H1 (cell line): ENCODE results near the gene TMEM38A. TPM values are rescaled to one million over a fixed set of nuclear protein-coding genes. Genes with fewer than 3 reads are reported as not detected.

ENCODE experiments used
- CTCF ChIA-PET: fragments of 300-600 bp; sonication (Branson Sonifier 250); formaldehyde crosslinking; loops from one replicate; lab custom pipeline; 2021; ENCODE audit not compliant: partially characterized antibody; lab: Charles Lee
- POLR2A ChIA-PET: fragments of 300-600 bp; sonication (Branson Sonifier 250); formaldehyde crosslinking; loops from one replicate; lab custom pipeline; 2021; ENCODE audit warnings: inconsistent platforms; ENCODE audit not compliant: partially characterized antibody; lab: Charles Lee
- DNase-seq, 2 experiments: peaks; one replicate each; pipeline versions ENCODE4 v3.0.0 to v3.0.0-alpha.2; 2010 to 2022; ENCODE audit warnings: low spot score in 2 of 2, low read depth in 1 of 2, mixed read lengths in 1 of 2
- FAIRE-seq: peaks from 2 replicates; lab custom pipeline; 2011; peaks lifted over from hg19 to GRCh38; lab: Jason Lieb, UNC
- H2AFZ ChIP-seq: 2 replicates; pipeline ENCODE4 v1.8.1; 2012; ENCODE audit warnings: low read length, inconsistent platforms
- H2AK5ac ChIP-seq: 2 replicates; pipeline ENCODE4 v1.6.1; 2013; ENCODE audit warnings: low read depth, low read length
- H2BK120ac ChIP-seq: replicated peaks from 2 replicates; pipeline ENCODE3; 2013; ENCODE audit warnings: low read depth, low read length, inconsistent platforms
- H2BK12ac ChIP-seq: 2 replicates; pipeline ENCODE4 v1.6.1; 2013; ENCODE audit warnings: low read depth, low read length
- H2BK15ac ChIP-seq: 2 replicates; pipeline ENCODE4 v1.6.1; 2013; ENCODE audit warnings: low read length
- H2BK20ac ChIP-seq: 2 replicates; pipeline ENCODE4 v1.6.1; 2013; ENCODE audit warnings: low read length
- H2BK5ac ChIP-seq: 2 replicates; pipeline ENCODE4 v1.6.1; 2013; ENCODE audit warnings: low read depth, low read length
- H3K14ac ChIP-seq: 2 replicates; pipeline ENCODE4 v1.6.1; 2013; ENCODE audit warnings: inconsistent platforms; ENCODE audit not compliant: insufficient read length
- H3K18ac ChIP-seq: 2 replicates; pipeline ENCODE4 v1.6.1; 2013; ENCODE audit warnings: low read length; ENCODE audit errors: extremely low read depth
- H3K23ac ChIP-seq: 2 replicates; pipeline ENCODE4 v1.6.1; 2013; ENCODE audit warnings: inconsistent platforms; ENCODE audit not compliant: insufficient read length
- H3K23me2 ChIP-seq: 2 replicates; pipeline ENCODE4 v1.6.1; 2013; ENCODE audit warnings: low read depth, low read length
- H3K27ac ChIP-seq: 2 replicates; pipeline ENCODE4 v1.6.1; 2011; ENCODE audit warnings: low read depth, low read length, inconsistent platforms
- H3K27me3 ChIP-seq, 4 experiments: replicated peaks in 1 of 4; 1 replicate in 1 of 4; 2 replicates in 3 of 4; pipeline versions ENCODE4 v1.6.1 to v1.8.1; 2011 to 2013; ENCODE audit warnings: low read length in 3 of 4, mild to moderate bottlenecking in 3 of 4, inconsistent platforms in 2 of 4, mixed read lengths in 2 of 4, moderate library complexity in 1 of 4; ENCODE audit not compliant: control insufficient read depth in 3 of 4, insufficient read depth in 3 of 4; ENCODE audit errors: extremely low read depth in 1 of 4
- H3K36me3 ChIP-seq, 4 experiments: 2 replicates each; pipeline versions ENCODE4 v1.6.1 to v1.8.1; 2011 to 2013; ENCODE audit warnings: mild to moderate bottlenecking in 4 of 4, low read length in 3 of 4, moderate library complexity in 2 of 4, control low read depth in 1 of 4, inconsistent platforms in 1 of 4; ENCODE audit not compliant: insufficient read depth in 4 of 4, control insufficient read depth in 2 of 4
- H3K4ac ChIP-seq: replicated peaks from 2 replicates; pipeline ENCODE3; 2013; ENCODE audit warnings: low read length, low read depth, mixed read lengths, inconsistent platforms; ENCODE audit not compliant: insufficient read length
- H3K4me1 ChIP-seq, 4 experiments: replicated peaks in 1 of 4; 1 replicate in 1 of 4; 2 replicates in 3 of 4; pipeline versions ENCODE4 v1.6.1 to v1.8.1; 2011 to 2013; ENCODE audit warnings: low read length in 3 of 4, inconsistent platforms in 2 of 4, mixed read lengths in 1 of 4; ENCODE audit not compliant: insufficient read depth in 4 of 4, control insufficient read depth in 3 of 4
- H3K4me2 ChIP-seq, 2 experiments: 2 replicates each; pipeline versions ENCODE4 v1.6.1 to v1.8.1; 2011 to 2013; ENCODE audit warnings: low read depth in 2 of 2, low read length in 2 of 2, control low read depth in 1 of 2, inconsistent platforms in 1 of 2, mild to moderate bottlenecking in 1 of 2; ENCODE audit not compliant: insufficient read depth in 1 of 2
- H3K4me3 ChIP-seq, 4 experiments: fragments of 200-600, 300-600 bp in 1 of 4; sonication (generic), shearing (Covaris generic), sonication (Bioruptor Twin) in 1 of 4; 2 replicates each; pipeline versions ENCODE4 v1.5.1 to v1.8.1; 2011 to 2016; ENCODE audit warnings: low read length in 4 of 4, low read depth in 3 of 4, control low read depth in 2 of 4, inconsistent platforms in 2 of 4, mild to moderate bottlenecking in 2 of 4, mixed read lengths in 1 of 4, moderate library complexity in 1 of 4; ENCODE audit not compliant: insufficient read depth in 2 of 4; ENCODE audit errors: extremely low read depth in 1 of 4
- H3K56ac ChIP-seq: replicated peaks from 2 replicates; pipeline ENCODE3; 2013; ENCODE audit warnings: low read depth, mild to moderate bottlenecking, mixed read lengths, low read length, inconsistent platforms; ENCODE audit not compliant: insufficient read length
- H3K79me1 ChIP-seq: 2 replicates; pipeline ENCODE4 v1.6.1; 2013; ENCODE audit warnings: low read depth, low read length, control low read depth
- H3K79me2 ChIP-seq, 2 experiments: 2 replicates each; pipeline versions ENCODE4 v1.6.1 to v1.8.1; 2012 to 2013; ENCODE audit warnings: low read length in 2 of 2, mild to moderate bottlenecking in 2 of 2, inconsistent platforms in 1 of 2; ENCODE audit not compliant: insufficient read depth in 2 of 2, control insufficient read depth in 1 of 2
- H3K9ac ChIP-seq, 4 experiments: replicated peaks in 1 of 4; 1 replicate in 1 of 4; 2 replicates in 3 of 4; pipeline versions ENCODE4 v1.6.1 to v1.8.1; 2011 to 2013; ENCODE audit warnings: low read depth in 3 of 4, low read length in 3 of 4, control low read depth in 2 of 4, mild to moderate bottlenecking in 2 of 4, moderate library complexity in 2 of 4, inconsistent platforms in 1 of 4; ENCODE audit errors: extremely low read depth in 1 of 4
- H3K9me3 ChIP-seq, 2 experiments: 2 replicates each; pipeline versions ENCODE4 v1.6.1 to v1.8.1; 2012 to 2013; ENCODE audit warnings: mild to moderate bottlenecking in 2 of 2, moderate library complexity in 2 of 2, control low read depth in 1 of 2, inconsistent platforms in 1 of 2, low read depth in 1 of 2, low read length in 1 of 2, mixed read lengths in 1 of 2; ENCODE audit not compliant: insufficient read depth in 2 of 2
- H4K20me1 ChIP-seq, 2 experiments: replicated peaks in 1 of 2; 2 replicates each; pipeline versions ENCODE3 to v1.8.1; 2011 to 2013; ENCODE audit warnings: inconsistent platforms in 2 of 2, low read length in 2 of 2, mild to moderate bottlenecking in 1 of 2; ENCODE audit not compliant: insufficient read depth in 2 of 2, control insufficient read depth in 1 of 2
- H4K5ac ChIP-seq: 2 replicates; pipeline ENCODE4 v1.6.1; 2013; ENCODE audit warnings: low read length, low read depth, mixed read lengths, inconsistent platforms; ENCODE audit not compliant: insufficient read length
- H4K8ac ChIP-seq: 2 replicates; pipeline ENCODE4 v1.8.0; 2013; ENCODE audit warnings: mild to moderate bottlenecking, moderate library complexity, low read length, inconsistent platforms; ENCODE audit not compliant: insufficient read depth; ENCODE audit errors: extremely low read depth
- H4K91ac ChIP-seq: replicated peaks from 2 replicates; pipeline ENCODE3; 2013; ENCODE audit warnings: low read length, mixed read lengths, inconsistent platforms; ENCODE audit not compliant: insufficient read length
- CHD2 ChIP-seq: IDR thresholded peaks from 2 replicates; pipeline ENCODE4 v1.6.1; 2012; ENCODE audit warnings: low read length, improper control_type of control experiment
- FOSL1 ChIP-seq: IDR thresholded peaks from 2 replicates; pipeline ENCODE4 v1.6.1; 2011; ENCODE audit warnings: mild to moderate bottlenecking, low read depth, low read length, moderate library complexity; ENCODE audit not compliant: insufficient read depth
- JUN ChIP-seq: IDR thresholded peaks from 2 replicates; pipeline ENCODE4 v1.6.1; 2011; ENCODE audit warnings: low read depth, mild to moderate bottlenecking, improper control_type of control experiment, low read length
- PHF8 ChIP-seq: fragments of 200-600 bp; sonication (generic); conservative IDR thresholded peaks from 2 replicates; pipeline ENCODE4 v1.7.1; 2012; ENCODE audit warnings: low read depth, mild to moderate bottlenecking, inconsistent platforms, low read length, moderate library complexity
- TCF12 ChIP-seq: IDR thresholded peaks from 2 replicates; pipeline ENCODE4 v1.6.1; 2011; ENCODE audit warnings: low read depth, mild to moderate bottlenecking, low read length
- ZNF274 ChIP-seq: IDR thresholded peaks from 2 replicates; pipeline ENCODE4 v1.7.0; 2012; ENCODE audit warnings: low read length, borderline replicate concordance; ENCODE audit errors: extremely low read depth
- WGBS, 2 experiments: shearing (Covaris generic) in 1 of 2; methylation state at CpG; one replicate each; pipeline versions ENCODE4 v1.1.6 to v1.1.7; 2013 to 2015; ENCODE audit warnings: low lambda C conversion rate in 2 of 2, mixed read lengths in 2 of 2, inconsistent platforms in 1 of 2, low coverage in 1 of 2, missing lambda C conversion rate in 1 of 2; ENCODE audit not compliant: insufficient replicate concordance in 2 of 2, insufficient coverage in 1 of 2, insufficient read length in 1 of 2; ENCODE audit errors: extremely low coverage in 1 of 2, missing lambda C conversion rate in 1 of 2; 5-methylcytosine and 5-hydroxymethylcytosine counted together
- polyA plus RNA-seq, 7 experiments: library from polyadenylated mRNA; depleted of rRNA in 3 of 7; stranded (reverse) in 5 of 7; unstranded in 2 of 7; fragments of >200 nt in 5 of 7; fragments of 200-250 nt in 2 of 7; gene quantifications; 1 replicate in 5 of 7; 2 replicates in 1 of 7; 4 replicates in 1 of 7; pipeline versions ENCODE4 v1.2.1 to v1.2.3, GENCODE V29; 2011 to 2013; ENCODE audit warnings: missing spikeins in 2 of 7, mixed read lengths in 2 of 7
- total RNA-seq: library from RNA; stranded (reverse); fragmentation: NEBNext Ultra II Directional; extraction: Animal tissue kit (Norgen Biotek cat#: 25700); gene quantifications from 2 replicates; pipeline ENCODE4 v1.2.1, GENCODE V29; 2021
- TF ChIP-seq, protein P1 (sequence below): IDR thresholded peaks from 2 replicates; pipeline ENCODE4 v1.6.1; 2011; ENCODE audit warnings: low read length, improper control_type of control experiment

Gene TMEM38A
- total and polyA plus RNA-seq, 2 of the 8 experiments (the other 6 are each of a cell fraction or from before 2014, with no cell fraction given), result 8.9 to 9.2 TPM

DNA sequence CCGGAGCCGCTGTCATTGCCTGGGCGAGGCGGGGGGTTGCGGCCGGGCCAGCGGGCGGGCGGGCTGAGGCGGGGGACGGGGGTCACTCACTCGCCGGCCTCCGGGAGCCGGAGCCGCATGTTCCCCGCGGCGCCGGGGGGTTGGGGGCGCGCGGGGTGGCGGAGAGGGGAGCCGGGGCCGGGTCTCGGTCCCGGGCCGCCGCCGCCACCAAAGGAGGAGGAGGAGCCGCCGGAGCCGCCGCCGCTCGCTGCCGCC is 33.1 kb upstream of the TMEM38A start:
- CTCF ChIA-PET, result interaction anchor here (0.6 kb wide), 1 partner anchor 1569 kb away, joined by 3 read pairs; no protein-coding TSS in a partner anchor
- peak overlapping the region; percentile 76 to 99 for H3K4me2 ChIP-seq
- no peak overlapping the region for H3K4ac ChIP-seq
- H3K23ac ChIP-seq, result no peak overlapping the region
- no peak overlapping the region for H2AK5ac ChIP-seq
- POLR2A ChIA-PET, result interaction anchor here (0.9 to 4.4 kb wide), 12 partner anchors 10 to 184 kb away, joined by 3 to 27 read pairs (median 4); partner anchors contain the start of genes SLC35E1 and TMEM38A
- no peaks in the 10 kb centered on the region for H3K9me3 ChIP-seq
- H3K36me3 ChIP-seq, result peaks cover 0 to 5% (median under 1%) of the 10 kb centered on the region in 4 experiments; a peak in 5 of 8 replicates
- H3K23me2 ChIP-seq, result peaks cover 10% of the 10 kb centered on the region; the same call in 1 of the 2 replicates
- H4K20me1 ChIP-seq, result peaks cover 13 to 29% of the 10 kb centered on the region in 2 experiments
- H4K5ac ChIP-seq, result no peak overlapping the region
- peak overlapping the region in 2 of 4 experiments; percentile 67 to 74; a peak in 3 of 7 replicates for H3K9ac ChIP-seq
- H4K91ac ChIP-seq, result no peak overlapping the region
- H2AFZ ChIP-seq, result no peak overlapping the region
- no peak overlapping the region for H4K8ac ChIP-seq
- no peak overlapping the region for H2BK12ac ChIP-seq
- TF ChIP-seq ZNF274 (no peak), JUN (no peak), TCF12 (no peak), PHF8 (no peak), FOSL1 (no peak), CHD2 (no peak)
- TF ChIP-seq, protein P1, sequence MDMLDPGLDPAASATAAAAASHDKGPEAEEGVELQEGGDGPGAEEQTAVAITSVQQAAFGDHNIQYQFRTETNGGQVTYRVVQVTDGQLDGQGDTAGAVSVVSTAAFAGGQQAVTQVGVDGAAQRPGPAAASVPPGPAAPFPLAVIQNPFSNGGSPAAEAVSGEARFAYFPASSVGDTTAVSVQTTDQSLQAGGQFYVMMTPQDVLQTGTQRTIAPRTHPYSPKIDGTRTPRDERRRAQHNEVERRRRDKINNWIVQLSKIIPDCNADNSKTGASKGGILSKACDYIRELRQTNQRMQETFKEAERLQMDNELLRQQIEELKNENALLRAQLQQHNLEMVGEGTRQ, result no peak
- no peak overlapping the region for H3K14ac ChIP-seq
- H3K27me3 ChIP-seq, result no peaks in the 10 kb centered on the region
- no peak overlapping the region for H2BK15ac ChIP-seq
- no peak overlapping the region for H3K56ac ChIP-seq
- peaks cover 13% of the 10 kb centered on the region for H3K79me1 ChIP-seq
- H3K79me2 ChIP-seq, result peaks cover 14 to 48% of the 10 kb centered on the region in 2 experiments
- no peak overlapping the region for H3K27ac ChIP-seq
- H2BK120ac ChIP-seq, result no peak overlapping the region
- H2BK20ac ChIP-seq, result no peak overlapping the region
- no peak overlapping the region for H2BK5ac ChIP-seq
- FAIRE-seq (no peak), DNase-seq (no peak)
- H3K18ac ChIP-seq, result no peak overlapping the region
- WGBS, 2 experiments, result 0% methylated on average over 2 of the region's 38 CpGs; no CpG with 5 or more reads in 1 of the 2 experiments
- H3K4me3 ChIP-seq, result peak overlapping the region; percentile 53 to 99 (median 82)
- H3K4me1 ChIP-seq, result peaks cover 2 to 10% (median 4%) of the 10 kb centered on the region in 4 experiments; a peak in 6 of 7 replicates
